GM12892 (cell line): ENCODE results near the gene SARS1.

Experiments
- POLR2A ChIP-seq: IDR thresholded peaks from 2 replicates; pipeline ENCODE4 v1.6.1; 2011; ENCODE audit warnings: low read depth, low read length, control low read depth
- POLR2AphosphoS5 ChIP-seq: IDR thresholded peaks from 2 replicates; pipeline ENCODE4 v1.6.1; 2011; ENCODE audit warnings: low read depth, low read length, control low read depth
- TAF1 ChIP-seq: IDR thresholded peaks from 2 replicates; pipeline ENCODE4 v1.6.1; 2011; ENCODE audit warnings: low read depth, mild to moderate bottlenecking, control low read depth, low read length, borderline replicate concordance

DNA sequence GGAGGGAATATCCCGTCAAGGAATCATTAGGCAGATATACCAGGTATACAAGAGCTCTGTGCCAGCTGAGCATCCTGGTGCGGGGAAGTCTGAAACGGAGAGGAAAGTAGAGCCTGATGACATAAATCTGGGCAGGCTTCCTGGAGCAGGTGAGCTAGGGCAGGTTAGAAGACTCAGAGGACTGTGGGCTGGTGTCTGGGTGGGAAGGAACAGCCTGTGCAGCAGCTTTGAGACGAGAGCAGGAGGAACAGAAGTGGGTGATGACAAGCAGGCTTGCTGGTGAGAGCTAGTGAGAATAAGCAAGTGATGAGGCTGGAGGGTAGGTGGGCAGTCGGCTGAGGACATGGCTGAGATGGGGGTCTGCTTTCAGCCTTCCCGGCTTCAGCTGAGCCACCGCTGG, 42.4 kb downstream of the SARS1 start:
- TF ChIP-seq POLR2AphosphoS5 = no peak
- TF ChIP-seq TAF1 = no peak
- TF ChIP-seq POLR2A = no peak
